GM21390 (cell line): ENCODE measurements around the gene ELOB.
A peak's percentile ranks its signal among the peaks of the same experiment; 100 is the strongest.

Source experiments
- ATAC-seq: cut with Tn5 transposase; IDR thresholded peaks from one replicate; pipeline ENCODE4 v1.9.1; 2021; ENCODE audit not compliant: unreplicated experiment

ELOB gene

DNA sequence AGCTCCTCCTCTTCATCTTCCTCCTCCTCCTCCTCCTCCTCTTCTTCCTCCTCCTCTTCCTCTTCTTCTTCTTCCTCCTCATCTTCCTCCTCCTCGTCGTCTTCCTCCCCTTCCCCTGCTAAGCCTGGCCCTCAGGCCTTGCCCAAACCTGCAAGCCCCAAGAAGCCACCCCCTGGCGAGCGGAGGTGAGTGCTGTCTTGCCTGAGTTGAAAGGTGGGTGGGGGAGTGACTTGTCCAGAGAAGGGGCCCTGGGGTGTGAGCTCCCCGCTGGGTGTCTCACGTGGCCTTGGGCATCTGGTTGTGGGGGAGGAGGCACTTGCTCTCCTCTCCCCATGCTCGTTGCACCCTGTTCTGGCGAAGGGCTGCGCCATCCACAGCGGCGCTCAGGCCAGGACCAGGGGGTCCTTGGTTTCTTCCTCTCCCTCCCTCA lies 8.0 kb downstream of the ELOB start:
- no peak for ATAC-seq

DNA sequence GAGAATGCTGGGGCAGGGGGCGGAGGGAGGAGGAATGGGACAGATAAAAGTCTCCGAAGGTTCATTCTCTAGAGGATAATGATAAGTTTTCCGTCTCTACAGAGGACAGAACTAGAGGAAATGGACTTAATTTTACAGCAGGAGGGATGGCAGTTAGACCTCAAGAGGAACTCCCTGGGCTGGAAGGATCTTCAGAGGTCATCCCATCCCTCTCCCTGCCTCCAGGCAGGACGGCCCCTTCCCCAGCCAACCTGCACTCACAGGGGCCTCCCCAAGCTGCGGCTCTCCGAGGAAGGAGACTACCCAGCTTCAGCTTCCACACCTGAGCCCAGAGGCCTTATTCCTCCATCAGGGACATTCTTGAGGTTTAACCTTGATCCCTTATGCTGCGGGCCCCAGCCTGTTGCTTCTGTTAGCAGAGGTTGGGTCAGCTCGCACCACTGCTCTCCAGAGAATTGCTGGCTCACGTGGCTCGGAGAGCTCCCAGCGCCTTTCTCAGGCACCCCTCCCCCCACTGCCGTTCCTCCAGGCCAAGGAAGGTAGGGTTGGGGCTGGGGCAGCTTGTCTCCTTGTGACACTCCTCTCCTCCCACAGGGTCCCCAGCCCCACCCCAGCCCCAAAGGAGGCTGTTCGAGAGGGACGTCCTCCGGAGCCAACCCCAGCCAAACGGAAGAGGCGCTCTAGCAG lies 8.5 kb downstream of the ELOB start:
- no peak for ATAC-seq

DNA sequence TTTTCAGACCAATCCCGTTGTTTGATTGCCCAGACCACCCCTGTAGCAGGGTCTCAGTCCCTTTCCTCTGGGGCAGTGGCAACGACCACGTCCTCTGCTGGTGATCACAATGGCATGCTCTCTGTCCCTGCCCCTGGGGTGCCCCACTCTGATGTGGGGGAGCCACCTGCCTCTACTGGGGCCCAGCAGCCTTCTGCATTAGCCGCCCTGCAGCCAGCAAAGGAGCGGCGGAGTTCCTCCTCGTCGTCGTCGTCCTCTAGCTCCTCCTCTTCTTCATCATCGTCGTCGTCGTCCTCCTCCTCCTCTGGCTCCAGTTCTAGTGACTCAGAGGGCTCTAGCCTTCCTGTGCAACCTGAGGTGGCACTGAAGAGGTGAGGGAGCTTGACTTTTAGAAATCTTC lies 9.2 kb downstream of the ELOB start:
- no peak for ATAC-seq

DNA sequence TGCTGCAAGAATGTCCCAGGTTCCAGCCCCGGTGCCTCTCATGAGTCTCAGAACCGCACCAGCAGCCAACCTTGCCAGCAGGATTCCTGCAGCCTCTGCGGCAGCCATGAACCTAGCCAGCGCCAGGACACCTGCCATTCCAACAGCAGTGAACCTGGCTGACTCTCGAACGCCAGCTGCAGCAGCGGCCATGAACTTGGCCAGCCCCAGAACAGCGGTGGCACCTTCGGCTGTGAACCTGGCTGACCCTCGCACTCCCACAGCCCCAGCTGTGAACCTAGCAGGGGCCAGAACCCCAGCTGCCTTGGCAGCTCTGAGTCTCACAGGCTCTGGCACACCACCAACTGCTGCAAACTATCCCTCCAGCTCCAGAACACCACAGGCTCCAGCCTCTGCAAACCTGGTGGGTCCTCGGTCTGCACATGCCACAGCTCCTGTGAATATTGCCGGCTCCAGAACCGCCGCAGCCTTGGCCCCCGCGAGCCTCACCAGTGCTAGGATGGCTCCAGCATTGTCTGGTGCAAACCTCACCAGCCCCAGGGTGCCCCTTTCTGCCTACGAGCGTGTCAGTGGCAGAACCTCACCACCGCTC lies 9.8 kb downstream of the ELOB start:
- ATAC-seq = no peak

DNA sequence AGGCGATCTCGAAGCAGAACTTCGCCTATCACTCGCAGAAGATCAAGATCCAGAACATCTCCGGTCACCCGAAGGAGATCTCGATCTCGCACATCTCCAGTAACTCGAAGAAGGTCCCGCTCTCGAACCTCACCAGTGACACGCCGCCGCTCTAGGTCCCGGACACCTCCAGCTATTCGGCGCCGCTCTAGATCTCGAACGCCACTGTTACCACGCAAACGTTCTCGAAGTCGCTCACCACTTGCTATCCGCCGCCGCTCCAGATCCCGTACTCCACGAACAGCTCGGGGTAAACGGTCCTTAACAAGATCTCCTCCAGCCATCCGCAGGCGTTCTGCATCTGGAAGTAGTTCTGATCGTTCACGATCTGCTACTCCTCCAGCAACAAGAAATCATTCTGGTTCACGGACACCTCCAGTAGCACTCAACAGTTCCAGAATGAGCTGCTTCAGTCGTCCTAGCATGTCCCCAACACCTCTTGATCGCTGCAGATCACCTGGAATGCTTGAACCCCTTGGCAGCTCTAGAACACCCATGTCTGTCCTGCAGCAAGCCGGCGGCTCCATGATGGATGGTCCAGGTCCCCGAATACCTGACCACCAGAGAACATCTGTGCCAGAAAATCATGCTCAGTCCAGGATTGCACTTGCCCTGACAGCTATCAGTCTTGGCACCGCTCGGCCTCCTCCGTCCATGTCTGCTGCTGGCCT lies 10.5 kb downstream of the ELOB start:
- no peak for ATAC-seq

DNA sequence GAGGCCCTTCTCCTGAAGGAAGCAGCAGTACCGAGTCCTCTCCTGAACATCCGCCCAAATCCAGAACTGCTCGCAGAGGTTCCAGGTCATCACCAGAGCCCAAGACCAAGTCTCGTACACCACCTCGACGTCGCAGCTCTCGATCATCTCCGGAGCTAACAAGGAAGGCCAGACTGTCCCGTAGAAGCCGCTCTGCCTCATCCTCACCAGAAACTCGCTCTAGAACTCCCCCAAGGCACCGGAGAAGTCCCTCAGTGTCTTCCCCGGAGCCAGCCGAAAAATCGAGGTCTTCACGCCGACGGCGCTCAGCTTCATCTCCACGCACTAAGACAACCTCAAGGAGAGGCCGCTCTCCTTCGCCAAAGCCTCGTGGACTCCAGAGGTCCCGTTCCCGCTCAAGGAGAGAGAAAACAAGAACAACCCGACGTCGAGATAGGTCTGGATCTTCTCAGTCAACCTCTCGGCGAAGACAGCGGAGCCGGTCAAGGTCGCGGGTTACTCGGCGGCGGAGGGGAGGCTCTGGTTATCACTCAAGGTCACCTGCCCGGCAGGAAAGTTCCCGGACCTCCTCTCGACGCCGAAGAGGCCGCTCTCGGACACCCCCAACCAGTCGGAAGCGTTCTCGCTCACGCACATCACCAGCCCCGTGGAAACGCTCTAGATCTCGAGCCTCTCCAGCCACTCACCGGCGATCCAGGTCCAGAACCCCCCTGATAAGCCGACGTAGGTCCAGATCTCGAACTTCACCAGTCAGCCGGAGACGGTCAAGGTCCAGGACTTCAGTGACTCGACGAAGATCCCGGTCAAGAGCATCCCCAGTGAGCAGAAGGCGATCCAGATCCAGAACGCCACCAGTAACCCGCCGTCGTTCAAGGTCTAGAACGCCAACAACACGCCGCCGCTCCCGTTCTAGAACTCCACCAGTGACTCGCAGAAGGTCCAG lies 11.3 kb downstream of the ELOB start:
- no peak for ATAC-seq

DNA sequence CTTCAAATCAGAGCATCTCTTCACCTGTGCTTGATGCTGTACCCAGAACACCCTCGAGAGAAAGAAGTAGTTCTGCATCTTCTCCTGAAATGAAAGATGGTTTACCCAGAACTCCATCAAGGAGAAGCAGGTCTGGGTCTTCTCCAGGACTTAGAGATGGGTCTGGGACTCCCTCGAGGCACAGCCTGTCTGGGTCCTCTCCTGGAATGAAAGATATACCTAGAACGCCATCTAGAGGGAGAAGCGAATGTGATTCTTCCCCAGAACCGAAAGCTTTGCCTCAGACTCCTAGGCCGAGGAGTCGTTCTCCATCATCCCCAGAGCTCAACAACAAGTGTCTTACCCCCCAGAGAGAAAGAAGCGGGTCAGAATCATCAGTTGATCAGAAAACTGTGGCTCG lies 12.4 kb downstream of the ELOB start:
- ATAC-seq = no peak

DNA sequence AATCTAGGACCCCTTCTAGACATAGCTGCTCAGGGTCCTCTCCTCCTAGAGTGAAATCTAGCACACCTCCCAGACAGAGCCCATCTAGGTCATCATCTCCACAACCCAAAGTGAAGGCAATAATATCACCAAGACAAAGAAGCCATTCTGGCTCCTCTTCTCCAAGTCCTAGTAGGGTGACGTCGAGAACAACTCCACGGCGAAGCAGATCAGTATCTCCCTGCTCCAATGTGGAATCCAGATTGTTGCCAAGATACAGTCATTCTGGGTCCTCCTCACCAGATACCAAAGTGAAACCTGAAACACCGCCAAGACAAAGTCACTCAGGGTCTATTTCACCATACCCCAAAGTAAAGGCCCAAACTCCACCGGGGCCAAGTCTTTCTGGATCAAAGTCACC lies 13.9 kb downstream of the ELOB start:
- no peak for ATAC-seq

DNA sequence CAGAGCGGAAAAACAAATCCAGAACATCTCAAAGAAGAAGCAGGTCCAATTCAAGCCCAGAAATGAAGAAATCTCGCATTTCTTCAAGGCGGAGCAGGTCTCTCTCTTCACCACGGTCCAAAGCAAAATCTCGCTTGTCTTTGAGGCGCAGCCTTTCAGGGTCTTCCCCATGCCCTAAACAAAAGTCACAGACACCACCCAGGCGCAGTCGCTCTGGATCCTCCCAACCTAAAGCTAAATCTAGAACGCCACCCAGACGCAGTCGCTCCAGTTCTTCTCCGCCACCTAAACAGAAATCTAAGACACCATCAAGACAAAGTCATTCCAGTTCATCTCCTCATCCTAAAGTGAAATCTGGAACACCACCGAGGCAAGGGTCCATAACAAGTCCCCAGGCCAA lies 14.4 kb downstream of the ELOB start:
- no peak for ATAC-seq

DNA sequence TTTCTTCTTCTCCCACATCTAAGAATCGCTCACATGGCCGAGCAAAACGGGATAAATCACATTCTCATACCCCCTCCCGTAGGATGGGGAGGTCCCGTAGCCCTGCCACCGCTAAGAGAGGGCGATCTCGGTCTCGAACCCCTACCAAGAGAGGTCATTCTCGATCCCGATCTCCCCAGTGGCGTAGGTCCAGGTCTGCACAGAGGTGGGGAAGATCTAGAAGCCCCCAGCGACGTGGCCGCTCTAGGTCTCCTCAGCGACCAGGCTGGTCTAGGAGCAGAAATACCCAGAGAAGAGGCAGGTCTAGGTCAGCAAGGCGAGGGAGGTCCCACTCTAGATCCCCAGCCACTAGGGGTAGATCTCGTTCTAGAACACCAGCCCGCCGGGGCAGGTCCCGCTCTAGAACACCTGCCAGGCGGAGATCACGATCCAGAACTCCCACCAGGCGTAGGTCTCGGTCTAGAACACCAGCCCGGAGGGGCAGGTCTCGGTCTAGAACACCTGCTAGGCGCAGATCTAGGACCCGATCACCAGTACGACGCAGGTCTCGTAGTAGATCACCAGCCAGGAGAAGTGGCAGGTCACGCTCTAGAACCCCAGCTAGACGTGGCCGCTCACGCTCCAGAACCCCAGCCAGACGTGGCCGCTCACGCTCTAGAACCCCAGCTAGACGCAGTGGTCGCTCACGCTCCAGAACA lies 15.0 kb downstream of the ELOB start:
- no peak for ATAC-seq

DNA sequence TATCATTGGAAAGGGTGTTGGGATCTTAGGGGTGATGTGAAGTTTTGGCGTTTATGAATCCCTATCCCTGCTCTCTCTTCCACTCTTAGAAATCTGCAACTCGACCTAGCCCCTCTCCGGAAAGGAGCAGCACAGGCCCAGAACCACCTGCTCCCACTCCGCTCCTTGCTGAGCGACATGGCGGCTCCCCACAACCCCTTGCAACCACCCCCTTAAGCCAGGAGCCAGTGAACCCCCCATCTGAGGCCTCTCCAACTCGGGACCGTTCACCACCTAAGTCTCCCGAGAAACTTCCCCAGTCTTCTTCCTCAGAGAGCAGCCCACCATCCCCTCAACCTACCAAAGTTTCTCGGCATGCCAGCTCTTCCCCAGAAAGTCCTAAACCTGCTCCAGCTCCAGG lies 15.6 kb downstream of the ELOB start:
- no peak for ATAC-seq

DNA sequence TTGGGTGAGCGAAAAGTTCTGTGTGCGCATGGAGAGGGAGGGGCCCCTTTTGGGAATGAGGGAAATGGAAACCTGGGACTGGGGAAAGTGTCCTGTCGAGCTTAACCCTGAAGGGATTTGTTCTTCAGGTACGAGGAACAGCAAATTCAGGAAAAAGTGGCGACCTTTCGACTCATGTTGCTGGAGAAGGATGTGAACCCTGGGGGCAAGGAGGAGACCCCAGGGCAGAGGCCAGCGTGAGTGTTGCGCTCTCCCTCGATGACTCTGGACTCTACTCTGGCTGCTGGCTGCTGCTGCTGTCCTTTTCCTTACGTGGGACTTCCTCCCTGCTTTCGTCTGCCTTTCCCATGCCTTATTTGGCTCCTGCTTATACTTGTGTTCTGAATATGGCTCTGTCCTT lies 19.7 kb downstream of the ELOB start:
- no peak for ATAC-seq

DNA sequence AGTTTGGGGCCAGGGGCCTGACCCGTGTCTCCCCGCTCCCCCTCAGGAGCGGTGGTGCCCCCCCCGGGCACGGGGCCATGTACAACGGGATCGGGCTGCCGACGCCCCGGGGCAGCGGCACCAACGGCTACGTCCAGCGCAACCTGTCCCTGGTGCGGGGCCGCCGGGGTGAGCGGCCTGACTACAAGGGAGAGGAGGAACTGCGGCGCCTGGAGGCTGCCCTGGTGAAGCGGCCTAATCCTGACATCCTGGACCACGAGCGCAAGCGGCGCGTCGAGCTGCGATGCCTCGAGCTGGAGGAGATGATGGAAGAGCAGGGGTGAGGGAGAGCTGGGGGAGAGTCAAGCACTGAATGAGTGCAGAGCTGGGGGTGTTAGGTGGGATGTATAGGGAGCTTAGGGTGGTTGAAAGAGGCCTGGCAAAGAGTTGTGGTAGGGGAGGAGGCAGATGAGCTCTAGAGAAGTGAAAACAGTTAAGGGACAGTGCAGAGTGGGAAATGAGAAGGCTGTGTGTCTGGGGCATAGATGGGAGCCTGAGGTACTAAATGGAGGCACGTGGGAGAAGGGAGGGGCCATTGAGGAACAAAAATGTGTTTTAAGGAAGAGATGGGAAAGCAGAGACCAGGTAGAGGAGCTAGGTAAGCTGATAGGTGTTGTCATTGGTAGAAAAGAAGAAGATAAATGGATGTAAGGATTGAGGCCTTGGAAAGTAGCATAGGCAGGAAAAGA lies 20.6 kb downstream of the ELOB start:
- ATAC-seq = no peak

DNA sequence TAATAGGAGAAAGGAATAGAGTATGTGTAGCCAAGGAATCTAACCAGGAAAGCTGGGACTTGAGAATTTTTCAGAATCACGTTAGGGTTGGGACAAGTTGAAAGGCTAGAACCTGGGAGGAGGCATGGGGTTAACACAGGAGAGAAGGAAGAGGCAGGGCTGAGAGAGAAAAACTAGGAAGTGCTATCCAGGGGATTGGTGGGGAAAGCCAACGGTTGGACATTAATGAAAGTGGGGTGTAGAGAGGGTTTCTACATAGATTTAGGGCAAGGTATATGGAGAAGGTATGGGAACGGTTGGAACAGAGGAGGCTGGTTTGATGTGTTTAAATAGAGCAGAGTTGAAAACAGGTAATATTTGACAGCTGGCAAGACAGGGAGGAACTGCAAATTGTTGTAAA lies 21.9 kb downstream of the ELOB start:
- no peak for ATAC-seq

DNA sequence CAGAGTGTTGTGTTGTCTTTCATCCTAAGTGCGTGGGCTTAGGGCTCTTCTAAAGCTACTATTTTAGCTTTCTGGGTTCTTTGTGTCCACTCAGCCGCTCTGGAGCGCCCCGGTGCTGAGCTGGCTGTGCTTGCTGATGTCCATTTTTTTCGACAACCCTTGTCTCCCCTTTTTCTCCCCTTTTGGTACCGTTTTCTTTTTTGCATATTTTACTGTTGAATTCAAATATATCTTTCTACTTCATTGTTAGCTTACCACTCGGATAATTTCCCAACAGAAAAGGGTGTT lies 23.4 kb downstream of the ELOB start:
- no peak for ATAC-seq

DNA sequence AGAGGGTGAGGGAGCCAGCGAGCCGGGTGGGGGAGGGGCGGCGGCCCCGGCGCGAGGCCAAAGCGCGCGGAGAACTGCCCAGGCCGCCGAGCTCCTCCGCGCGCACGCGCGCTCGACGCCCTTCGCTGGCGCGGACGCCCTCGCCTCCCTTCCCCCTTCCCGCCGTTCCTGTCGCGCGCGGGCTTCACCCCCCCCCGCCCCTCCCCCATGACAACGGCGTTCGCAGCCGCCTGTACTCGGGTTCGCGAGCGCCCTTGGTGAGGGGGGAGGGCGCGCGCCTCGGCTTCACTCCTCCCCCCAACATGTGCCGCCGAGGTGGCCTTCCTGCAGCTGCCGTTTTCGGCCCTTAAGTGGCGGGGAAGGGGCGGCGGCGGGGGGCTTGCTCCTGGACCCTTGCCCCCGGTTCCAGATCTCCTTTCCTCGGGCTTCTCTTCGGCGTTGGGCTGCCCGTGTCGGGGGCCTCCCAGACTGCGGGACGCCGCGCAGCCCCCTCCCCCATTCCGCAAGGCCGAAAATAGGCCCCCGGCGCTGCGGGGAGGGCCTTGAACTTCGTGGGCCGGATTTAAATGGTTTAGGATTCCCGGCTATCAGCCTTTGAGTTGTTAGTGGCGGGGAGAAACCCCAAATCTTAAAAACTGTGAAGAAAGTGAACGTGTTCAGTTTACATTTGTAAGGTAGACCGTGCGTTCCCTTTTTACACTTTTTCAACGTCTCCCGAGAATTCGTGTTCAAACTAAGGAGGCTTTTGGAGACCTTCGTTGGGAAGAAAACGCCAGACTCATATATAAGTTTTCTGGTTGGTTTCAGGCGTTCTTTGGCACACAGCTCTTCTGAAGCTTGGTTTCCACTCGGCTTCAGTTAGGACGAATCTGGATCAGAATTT lies 24.0 kb downstream of the ELOB start:
- ATAC-seq = peak; percentile 26

DNA sequence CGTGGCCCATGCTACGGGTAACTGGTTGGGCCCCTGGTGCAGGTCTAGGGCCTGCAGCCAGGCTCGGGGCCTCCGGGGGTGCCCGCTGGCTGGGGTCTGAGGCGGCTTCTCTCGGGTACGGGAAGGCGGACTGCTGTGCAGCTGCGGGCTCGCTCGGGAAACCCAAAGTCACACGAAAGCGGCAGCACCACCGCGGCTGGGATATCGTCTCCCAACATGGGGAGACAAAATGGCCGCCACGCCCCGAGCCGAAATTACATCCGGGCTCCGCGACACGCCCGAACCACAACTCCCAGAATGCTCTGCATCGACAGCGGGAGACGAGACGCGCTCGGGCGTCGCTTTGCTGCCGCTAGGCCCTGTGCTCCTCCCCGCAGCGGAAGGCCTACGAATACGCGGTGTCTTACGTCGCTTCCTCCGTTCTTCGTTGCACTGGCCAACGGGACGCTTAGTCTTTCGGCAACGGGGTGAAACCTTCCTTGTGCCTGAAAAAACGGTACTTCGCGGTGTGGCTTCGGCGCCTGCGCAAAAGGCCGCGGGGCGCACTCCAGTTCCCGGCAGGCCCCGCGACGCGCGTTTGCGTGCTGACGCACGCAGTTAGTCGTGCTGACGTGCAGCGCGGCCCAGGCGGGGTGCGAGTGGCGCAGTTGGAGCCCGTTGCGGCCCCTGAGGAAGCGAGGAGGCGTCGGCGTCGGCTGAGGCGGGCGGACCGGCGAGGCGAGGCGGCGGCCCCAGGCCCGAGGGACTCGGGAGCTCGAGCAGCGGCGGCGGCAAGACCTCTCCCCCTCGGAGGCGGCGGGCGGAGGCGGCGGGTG lies 24.8 kb downstream of the ELOB start, which contains the start of gene SRRM2:
Gene SRRM2, plus strand, starts transcription at position 604 of the 815 bp plus-strand sequence. CDS start 3,727 bp downstream, outside the sequence.
- ATAC-seq = peak; percentile 77

DNA sequence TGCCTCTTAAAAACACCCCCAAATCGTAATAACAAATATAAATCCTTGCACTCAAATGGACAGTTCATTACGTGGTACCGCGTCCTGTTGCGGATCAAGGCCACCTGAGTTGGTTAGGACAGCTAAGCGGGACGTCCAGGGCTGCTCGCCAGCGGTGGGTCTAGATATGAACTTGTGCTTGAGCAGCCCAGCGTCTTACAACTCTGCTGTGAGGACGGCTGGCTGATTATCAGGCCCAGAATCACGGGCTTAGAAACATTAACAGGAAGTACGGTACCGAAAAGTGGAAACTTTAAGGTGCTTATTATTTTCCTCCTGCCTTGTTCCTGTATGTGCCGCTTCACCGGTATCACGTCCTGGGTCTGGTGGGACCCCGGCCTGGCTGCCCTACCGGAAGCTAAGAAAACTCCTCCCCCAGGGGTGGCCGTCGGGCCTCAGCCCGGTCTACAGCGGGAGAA lies 25.5 kb downstream of the ELOB start:
- peak; percentile 30 for ATAC-seq
